CD4-positive, alpha-beta T cell treated with Interferon alpha-2 for 1 hour (primary cell): ENCODE data around the gene KYNU.
"Not testable (repeated sequence)": the region's sequence is repeated elsewhere in the genome, so short reads cannot be mapped to it uniquely, and the experiment has no call there.

ENCODE experiments used
- DNase-seq, 2 donors: peaks; one replicate each; pipeline ENCODE4 v3.0.0-alpha.2; 2020 to 2022

The KYNU gene

DNA sequence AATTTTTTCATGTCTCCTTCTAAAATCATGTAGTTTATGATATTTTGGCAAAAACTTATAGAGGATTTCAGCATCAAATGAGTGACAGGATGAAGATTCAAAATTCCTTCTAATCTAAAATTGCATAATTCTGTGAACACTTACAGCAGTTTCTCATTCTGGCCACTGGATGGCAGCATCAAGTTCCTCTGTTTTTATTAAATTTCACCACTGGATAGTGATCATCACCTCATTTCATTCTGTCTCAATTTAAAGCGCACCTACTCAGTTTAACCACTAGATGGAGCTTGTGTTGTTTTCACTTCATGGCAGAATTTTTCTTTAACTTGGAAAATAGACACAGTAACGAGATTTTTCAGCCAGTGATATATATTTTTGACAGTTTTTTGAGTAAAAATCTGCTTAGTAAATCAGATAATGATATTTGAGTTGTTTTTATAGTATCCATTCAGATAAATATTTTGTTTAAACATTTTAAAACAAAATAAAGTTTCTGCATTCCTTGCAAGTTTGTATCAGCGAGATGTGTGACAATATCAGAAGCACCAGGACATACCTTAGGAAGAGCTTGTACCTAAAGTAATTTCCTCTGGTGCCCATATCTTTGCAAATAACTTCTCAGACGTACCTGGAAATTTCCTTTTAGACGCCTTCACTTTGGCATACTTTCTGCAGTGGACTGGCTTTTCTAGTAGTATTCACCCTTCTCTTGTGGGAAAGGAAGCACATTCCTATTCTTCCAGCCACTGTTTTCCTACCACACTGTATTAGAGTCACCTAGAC lies 157.0 kb downstream of the KYNU start:
- peak; percentile 71 to 87 for DNase-seq

DNA sequence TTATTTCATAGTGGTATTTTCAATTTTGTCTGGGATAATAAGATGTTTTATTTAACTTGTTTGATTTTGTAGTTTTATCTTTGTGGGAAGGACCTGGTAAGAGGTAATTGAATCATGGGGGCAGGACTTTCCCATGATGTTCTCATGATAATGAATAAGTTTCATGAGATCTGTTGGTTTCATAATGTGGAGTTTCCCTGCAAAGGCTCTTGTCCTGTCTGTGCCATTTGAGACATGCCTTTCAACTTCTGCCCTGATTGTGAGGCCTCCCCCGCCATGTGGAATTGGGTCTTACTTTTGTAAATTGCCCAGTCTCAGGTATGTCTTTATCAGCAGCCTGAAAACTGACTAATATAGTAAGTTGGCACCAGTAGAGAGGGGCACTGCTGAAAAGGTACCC lies 174.0 kb downstream of the KYNU start:
- DNase-seq: no peak

DNA sequence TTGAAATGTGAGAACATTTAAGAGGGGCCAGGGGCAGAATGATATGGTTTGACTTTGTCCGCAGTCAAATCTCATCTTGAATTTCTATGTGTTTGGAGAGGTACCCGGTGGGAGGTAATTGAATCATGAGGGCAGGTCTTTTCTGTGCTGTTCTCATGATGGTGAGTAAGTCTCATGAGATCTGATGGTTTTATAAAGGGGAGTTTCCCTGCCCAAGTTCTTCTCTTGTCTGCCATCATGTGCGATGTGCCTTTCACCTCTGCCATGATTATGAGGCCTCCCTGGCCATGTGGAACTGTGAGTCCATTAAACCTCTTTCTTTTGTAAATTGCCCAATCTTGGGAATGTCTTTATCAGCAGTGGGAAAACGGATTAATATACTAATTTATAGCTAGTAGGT lies 176.0 kb downstream of the KYNU start:
- not testable (repeated sequence) for DNase-seq

DNA sequence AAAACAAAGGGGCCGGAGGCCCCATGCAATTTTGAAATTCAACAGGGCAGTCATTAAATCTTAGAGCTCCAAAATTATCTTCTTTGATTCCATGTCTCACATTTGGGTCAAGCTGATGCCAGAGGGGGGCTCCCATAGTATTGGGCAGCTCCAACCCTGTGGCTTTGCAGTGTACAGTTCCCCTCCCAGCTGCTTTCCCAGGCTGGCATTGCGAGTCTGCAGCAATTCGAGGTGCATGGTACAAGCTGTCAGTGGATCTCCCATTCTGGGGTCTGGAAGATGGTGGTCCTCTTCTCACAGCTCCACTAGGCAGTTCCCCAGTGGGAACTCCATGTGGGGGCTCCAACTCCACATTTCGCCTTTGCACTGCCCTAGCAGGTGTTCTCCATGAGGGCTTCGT lies 179.1 kb downstream of the KYNU start:
- no peak for DNase-seq

DNA sequence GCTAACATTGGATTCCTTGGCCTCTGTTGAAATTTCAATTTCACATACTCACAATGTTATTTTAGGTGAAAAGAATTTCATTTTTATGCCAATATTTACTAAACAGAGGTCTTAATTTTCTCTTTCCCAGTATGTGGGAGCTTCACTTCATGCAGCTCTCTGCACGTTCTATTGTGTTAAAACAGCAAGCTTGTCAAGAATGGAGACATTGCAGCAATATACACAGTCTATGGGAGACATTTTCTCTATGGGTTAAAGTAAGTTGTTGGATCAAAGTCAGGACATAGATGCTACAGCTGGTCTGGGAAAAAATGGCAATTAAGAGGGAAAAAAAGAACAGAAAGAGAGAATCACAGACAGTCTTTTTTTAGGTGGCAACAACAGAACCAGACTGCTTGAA lies 181.4 kb downstream of the KYNU start:
- DNase-seq: no peak

DNA sequence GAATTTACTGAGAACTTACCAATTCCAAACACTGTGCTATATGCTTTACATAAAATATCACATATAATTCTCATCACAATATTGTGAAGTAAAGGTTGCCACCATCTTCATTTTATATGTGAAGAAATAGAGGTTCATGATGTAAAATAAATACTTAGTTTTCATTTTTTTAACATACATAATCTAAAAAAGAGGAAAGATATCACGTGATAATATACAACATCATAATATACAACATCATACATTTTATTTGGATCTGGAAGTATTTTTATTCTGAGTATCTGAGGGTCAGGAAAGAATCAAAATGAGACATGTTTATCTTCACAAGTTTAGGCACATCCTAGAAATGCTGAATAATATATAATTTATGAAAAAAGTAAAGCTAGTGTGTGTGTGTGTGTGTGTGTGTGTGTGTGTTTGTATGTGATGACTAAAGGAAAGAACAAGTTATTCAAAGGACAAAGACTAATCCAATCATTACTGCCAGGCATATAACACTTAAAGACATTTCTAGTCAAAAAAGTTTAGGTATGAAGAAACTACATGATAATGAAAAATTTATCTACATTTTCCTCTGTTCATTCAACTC lies 186.2 kb downstream of the KYNU start:
- DNase-seq: no peak

DNA sequence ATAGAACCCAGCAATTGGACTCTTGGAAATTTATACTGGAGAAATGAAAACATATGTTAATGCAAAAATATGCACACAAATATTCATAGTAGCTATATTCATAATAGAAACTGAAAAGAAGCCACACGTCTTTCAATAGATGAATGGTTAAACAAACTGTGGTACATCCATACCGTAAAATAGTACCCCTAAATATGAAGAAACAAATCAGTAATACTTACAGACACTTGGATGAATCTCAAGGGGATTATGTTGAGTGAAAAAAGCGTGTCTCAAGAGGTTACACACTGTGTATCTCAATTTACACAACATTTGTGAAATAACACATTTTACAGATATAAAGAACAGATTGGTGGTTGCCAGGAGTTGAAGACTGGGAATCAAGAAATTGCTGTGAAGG lies 190.6 kb downstream of the KYNU start:
- DNase-seq: no peak

DNA sequence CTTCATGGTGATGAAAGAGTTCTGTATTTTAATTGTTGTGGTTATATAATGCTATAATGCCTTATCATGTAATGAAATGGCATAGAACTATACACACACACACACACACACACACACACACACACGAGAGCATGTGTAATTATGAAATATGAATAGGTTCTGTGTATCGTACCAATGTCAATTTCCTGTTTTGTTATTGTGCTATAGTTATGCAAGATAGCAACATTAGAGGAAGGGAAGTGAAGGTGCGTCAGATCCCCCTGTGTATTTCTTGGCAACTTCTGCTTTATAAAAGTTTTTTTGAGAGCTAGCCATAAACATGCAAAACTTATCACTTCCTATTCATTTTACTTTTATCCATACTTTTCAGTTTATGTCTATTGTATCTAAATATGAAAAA lies 191.0 kb downstream of the KYNU start:
- DNase-seq: peak; percentile 15 to 36

DNA sequence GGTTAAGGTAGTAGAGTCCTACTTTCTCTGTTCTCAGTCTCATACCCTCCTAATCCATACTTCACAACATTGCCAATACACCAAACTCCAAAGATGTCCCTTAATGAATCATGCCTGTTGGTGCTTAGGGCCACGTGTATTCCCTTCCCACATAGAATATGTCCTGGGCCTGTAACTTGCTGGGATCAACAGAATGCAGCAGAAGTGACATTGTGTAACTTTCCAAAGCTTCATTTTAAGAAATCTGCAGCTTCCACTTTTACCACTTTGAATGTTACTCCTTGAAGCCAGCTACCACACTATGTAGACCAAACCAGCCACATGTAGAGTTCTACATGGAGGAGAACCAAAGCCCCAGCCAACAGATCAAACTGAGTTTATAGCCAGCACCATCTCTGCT lies 193.2 kb downstream of the KYNU start:
- no peak for DNase-seq

DNA sequence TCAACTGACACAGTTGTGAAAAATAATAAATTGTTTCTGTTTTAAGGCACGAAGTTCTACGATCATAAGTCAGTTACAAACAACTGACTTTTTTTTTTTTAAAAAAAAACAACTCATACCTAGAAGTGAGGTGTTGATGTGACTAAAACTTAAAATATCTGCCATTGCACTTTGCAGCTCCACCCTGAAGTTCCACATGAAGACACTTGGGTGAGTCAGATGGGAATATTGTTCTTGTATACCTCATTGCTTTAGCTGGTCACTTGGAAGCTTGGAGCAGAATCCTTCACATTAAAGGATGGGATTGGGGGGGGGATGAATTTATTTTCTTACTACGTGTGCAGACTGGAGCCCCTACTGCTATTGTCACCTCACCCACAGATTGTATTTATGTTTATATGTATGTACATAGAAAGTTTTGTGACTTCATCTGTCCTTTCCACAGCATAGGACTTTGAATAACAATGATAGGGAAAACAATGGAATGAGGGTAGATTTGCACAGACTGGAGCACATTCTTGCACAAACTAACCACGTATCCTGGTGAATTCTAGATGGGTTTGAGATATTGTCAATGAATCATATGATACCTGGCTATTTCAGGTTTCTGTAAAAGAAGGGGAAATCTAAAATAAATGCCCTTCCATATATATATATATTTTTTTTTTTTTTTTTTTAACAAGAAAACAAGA lies 193.9 kb downstream of the KYNU start:
- DNase-seq: no peak

DNA sequence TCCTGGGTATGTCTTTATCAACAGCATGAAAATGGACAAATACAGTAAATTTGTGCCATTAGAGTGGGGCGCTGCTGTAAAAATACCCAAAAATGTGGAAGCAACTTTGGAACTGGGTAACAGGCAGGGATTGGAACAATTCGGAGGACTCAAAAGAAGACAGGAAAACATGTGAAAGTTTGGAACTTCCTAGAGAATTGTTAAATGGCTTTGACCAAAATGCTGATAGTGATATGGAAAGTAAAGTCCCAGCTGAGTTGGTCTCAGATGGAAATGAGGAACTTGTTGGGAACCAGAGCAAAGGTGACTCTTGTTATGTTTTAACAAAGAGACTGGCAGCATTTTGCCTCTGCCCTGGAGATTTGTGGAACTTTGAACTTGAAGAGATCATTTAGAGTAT lies 197.4 kb downstream of the KYNU start:
- DNase-seq: not testable (repeated sequence)

DNA sequence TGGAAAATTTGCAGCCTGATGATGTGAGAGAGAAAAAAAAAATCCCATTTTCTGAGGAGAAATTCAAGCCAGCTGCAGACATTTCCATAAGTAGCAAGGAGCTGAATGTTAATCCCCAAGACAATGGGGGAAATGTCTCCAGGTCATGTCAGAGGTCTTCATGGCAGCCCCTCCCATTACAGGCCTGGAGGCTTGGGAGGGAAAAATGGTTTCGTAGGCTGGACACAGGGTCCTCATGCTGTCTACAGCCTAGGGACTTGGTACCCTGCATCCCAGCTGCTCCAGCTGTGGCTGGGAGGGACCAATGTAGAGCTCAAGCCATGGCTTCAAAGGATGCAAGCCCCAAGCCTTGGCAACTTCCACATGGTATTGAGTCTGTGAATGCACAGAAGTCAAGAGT lies 198.2 kb downstream of the KYNU start:
- DNase-seq: no peak

DNA sequence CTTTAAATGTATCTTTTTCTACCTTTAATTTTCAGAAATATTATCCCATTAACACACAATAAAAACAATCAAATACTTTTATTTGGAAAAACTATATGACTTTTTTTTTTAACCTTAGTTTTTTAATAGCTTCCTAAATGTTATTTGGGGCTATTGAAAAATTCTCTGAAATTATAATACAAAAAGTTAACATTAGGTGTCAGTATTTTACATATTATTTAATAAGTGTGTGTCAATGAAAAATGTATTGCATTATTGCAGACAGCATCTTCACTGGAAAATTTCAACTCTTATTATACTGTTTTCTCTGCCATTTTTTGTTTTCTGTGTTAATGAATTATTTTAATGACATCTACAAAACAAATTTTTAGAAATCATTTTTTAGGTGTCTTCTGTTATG lies 200.6 kb downstream of the KYNU start:
- DNase-seq: no peak

DNA sequence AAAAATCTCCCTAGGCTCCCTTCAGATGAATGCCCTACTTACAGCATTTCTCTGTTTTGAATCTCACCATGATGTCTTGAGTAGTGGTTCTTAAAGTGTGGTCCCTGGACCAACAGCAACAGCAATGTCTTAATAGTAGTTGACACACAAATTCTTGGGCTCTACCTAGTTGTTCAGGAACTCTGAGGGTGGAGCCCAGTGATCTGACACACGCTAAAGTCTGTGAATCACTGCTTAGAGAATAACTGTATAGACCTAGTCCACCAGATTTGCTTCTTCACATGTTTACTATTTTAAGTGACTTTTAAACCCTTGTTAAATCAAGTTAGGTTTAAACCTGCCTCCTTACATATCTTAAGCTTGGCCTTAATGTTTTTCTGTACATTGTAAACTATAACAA lies 204.2 kb downstream of the KYNU start:
- DNase-seq: no peak

DNA sequence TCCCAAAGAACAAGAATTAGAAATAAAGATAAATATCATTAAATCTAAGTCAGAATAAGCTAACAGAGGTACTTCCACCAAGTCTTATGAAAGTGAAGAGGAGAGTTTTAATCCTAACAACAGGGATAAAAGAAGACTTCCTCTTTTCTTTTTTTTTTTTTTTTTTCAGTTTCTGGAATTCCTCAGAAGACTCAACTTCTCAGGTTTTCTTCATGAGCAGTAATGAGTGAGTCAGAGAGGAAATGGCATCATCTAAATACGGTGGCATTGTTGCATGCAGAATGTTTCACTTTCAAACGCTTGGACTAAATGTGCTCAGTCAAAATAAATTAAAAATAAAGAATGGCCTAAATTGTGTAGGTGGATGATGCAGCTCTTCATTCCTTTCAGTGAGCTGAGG lies 206.2 kb downstream of the KYNU start:
- peak; percentile 13 to 21 for DNase-seq

DNA sequence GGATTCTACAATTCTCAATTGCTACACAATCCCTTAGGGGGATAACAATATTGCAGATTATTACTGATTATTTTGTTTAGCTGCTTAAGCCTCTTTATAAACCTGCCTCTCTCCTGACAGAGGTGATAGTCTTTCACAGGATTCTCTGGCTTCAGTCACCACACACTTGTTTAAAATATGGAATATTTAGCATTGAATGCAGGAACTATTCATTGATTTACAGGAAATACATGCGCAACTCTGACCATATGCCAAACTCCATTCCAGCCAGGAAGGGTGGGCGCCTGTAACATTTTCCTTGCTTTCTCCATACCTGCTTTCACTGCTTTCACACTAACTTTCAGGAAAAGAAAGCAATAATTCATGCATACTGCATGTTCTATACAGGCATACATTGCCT lies 207.0 kb downstream of the KYNU start:
- no peak for DNase-seq

DNA sequence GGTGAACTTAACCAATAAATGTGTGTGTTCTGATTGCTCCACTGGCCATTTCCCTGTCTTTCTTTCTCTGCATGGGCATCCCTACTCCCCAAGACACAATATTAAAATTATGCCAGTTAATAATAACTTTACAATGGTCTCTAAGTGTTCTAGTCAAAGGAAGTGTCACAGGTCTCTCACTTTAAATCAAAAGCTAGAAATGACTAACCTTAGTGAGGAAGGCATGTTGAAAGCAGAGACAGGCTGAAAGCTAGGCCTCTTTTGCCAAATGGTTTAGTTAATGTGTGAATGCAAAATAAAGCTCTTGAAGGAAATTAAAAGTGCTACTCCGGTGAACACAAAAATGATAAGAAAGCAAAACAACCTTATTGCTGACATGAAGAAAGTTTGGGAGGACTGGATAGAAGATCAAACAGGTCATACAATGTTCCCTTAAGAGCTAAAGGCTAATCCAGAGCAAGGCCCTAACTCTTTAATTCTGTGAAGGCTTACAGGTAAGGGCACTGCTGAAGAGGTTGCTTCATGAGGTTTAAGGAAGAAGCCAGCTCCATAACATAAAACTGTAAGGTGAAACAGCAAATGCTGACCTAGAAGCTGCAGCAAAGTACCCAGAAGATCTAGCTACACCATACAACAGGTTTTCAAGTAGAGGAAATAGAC lies 207.8 kb downstream of the KYNU start:
- DNase-seq: no peak

DNA sequence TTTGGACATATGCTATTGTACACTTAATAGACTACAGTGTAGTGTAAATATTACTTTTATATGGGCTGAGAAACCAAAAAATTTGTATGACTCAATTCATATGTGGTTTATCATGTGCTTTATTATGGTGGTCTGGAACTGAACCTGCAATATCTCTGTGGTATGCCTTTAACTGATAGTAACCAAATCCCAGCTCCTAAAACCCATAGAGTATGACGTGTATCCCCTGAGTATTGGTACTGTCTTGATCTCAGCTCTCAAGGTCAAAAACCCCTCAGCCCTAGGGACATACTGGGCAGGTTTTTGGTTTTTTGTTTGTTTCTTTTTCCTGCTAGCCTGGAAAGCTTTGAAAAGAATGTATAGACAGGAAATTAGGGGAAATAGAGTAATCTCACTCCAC lies 209.6 kb downstream of the KYNU start:
- no peak for DNase-seq

DNA sequence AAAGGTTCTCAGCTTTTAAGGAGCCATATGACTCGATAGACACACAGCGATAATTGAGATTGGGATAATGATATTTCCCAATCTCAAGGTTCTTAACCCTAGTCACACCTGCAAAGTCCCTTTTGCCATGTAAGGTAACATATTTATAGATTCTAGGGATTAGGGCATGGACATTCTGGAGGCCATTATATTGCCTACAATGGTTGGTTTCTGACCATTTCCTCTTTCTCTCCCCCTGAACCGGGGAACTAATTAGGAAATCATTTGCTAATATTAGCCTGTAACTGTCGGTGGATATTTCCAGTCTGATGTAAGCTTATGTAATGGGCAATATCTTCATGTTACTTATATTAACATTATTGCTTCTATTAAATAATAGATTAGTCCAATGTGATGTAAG lies 210.9 kb downstream of the KYNU start:
- no peak for DNase-seq

DNA sequence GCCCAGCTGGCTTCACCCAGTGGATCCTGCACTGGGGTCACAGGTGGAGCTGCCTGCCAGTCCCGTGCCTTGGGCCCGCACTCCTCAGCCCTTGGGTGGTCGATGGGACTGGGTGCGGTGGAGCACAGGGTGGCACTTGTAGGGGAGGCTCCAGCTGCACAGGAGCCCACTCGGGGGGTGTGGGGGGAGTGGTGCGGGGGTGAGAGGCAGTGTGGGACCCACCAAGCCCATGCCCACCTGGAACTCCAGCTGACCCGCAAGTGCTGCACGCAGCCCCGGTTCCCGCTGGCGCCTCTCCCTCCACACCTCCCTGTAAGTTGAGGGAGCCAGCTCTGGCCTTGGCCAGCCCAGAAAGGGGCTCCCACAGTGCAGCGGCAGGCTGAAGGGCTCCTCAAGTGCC lies 212.1 kb downstream of the KYNU start:
- not testable (repeated sequence) for DNase-seq
